ENCODE measurements around the gene CTBS. TPM values are rescaled to one million over a fixed set of nuclear protein-coding genes. Genes with fewer than 3 reads are reported as not detected.

The CTBS gene
- total and polyA plus RNA-seq, 2 of the 13 experiments (the other 11 are each of a cell fraction or from before 2014, with no cell fraction given), result 4.7 to 12.4 TPM

DNA sequence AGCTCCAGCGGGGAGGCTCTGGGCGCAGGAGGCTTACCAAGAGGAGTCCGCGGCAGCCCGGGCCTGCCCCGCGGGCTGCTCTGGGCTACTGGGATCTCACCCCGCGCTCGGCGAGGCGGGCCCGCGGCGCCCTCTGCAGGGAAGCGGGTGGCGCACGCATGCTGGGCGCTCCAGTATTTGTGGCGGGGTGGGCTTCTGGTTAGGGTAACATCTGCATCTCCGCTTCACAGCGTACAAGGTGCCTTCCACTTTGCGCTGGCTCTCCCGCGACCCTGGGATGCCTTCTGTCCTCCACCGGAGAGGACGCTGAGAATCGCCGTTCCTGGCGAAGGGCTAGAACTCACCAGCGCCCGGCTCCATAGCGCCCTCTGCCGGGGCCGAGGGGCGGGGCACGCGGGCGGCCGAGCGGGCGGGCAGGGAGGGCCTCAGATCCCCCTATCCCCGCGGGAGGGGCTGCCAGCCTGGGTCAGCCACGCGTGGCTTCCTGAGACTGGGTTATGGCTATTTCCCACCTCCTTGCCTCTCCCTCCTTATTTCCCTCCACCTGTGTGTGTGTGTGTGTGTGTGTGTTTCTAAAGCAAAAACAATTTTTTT is 46.6 kb upstream of the CTBS start (continued):
- TF ChIP-seq, protein P1, sequence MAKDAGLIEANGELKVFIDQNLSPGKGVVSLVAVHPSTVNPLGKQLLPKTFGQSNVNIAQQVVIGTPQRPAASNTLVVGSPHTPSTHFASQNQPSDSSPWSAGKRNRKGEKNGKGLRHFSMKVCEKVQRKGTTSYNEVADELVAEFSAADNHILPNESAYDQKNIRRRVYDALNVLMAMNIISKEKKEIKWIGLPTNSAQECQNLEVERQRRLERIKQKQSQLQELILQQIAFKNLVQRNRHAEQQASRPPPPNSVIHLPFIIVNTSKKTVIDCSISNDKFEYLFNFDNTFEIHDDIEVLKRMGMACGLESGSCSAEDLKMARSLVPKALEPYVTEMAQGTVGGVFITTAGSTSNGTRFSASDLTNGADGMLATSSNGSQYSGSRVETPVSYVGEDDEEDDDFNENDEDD (CRISPR knock-in tag; IDR thresholded peaks at IDR 0.05; ENCODE audit: borderline replicate concordance), result 0 out of 2 replicates have a peak, but pooled peaks have one; percentile 22
- TF ChIP-seq ZNF33B (CRISPR knock-in tag; IDR thresholded peaks at IDR 0.05) (0 out of 2 replicates have a peak, but pooled peaks have one; percentile 37), ZFY (CRISPR knock-in tag; IDR thresholded peaks at IDR 0.05) (peak; percentile 37; the same call in 1 of the 2 replicates), ZFX (CRISPR knock-in tag; IDR thresholded peaks at IDR 0.05; ENCODE audit: low read depth) (peak; percentile 50), MYC (CRISPR knock-in tag; IDR thresholded peaks at IDR 0.05; ENCODE audit: borderline replicate concordance) (peak; percentile 55; the same call in 1 of the 2 replicates), YEATS4 (CRISPR knock-in tag; IDR thresholded peaks at IDR 0.05; ENCODE audit: borderline replicate concordance) (0 out of 2 replicates have a peak, but pooled peaks have one; percentile 29), ZNF644 (CRISPR knock-in tag; IDR thresholded peaks at IDR 0.05; ENCODE audit: low read depth) (no peak), ARHGAP35 (CRISPR knock-in tag; IDR thresholded peaks at IDR 0.05; ENCODE audit: borderline replicate concordance) (peak; percentile 75; the same call in 1 of the 2 replicates), HDAC2 (CRISPR knock-in tag; IDR thresholded peaks at IDR 0.05) (0 out of 2 replicates have a peak, but pooled peaks have one; percentile 22), ZNF747 (CRISPR knock-in tag; IDR thresholded peaks at IDR 0.05; ENCODE audit: borderline replicate concordance) (peak; percentile 45; the same call in 1 of the 2 replicates), HNRNPLL (IDR thresholded peaks at IDR 0.05; ENCODE audit: low read depth, low read length, poor library complexity, severe bottlenecking) (peak; percentile 96), KDM5B (CRISPR knock-in tag; IDR thresholded peaks at IDR 0.05; ENCODE audit: borderline replicate concordance) (peak; percentile 67; the same call in 1 of the 2 replicates), CAMTA2 (CRISPR knock-in tag; IDR thresholded peaks at IDR 0.05; ENCODE audit: borderline replicate concordance) (0 out of 2 replicates have a peak, but pooled peaks have one; percentile 50), SAFB2 (CRISPR knock-in tag; IDR thresholded peaks at IDR 0.05; ENCODE audit: borderline replicate concordance, low read depth) (0 out of 2 replicates have a peak, but pooled peaks have one; percentile 40), ZNF713 (CRISPR knock-in tag; IDR thresholded peaks at IDR 0.05) (no peak), ZNF788 (CRISPR knock-in tag; IDR thresholded peaks at IDR 0.05; ENCODE audit: borderline replicate concordance) (peak; percentile 67; the same call in 1 of the 2 replicates)
- TF ChIP-seq, protein P2, sequence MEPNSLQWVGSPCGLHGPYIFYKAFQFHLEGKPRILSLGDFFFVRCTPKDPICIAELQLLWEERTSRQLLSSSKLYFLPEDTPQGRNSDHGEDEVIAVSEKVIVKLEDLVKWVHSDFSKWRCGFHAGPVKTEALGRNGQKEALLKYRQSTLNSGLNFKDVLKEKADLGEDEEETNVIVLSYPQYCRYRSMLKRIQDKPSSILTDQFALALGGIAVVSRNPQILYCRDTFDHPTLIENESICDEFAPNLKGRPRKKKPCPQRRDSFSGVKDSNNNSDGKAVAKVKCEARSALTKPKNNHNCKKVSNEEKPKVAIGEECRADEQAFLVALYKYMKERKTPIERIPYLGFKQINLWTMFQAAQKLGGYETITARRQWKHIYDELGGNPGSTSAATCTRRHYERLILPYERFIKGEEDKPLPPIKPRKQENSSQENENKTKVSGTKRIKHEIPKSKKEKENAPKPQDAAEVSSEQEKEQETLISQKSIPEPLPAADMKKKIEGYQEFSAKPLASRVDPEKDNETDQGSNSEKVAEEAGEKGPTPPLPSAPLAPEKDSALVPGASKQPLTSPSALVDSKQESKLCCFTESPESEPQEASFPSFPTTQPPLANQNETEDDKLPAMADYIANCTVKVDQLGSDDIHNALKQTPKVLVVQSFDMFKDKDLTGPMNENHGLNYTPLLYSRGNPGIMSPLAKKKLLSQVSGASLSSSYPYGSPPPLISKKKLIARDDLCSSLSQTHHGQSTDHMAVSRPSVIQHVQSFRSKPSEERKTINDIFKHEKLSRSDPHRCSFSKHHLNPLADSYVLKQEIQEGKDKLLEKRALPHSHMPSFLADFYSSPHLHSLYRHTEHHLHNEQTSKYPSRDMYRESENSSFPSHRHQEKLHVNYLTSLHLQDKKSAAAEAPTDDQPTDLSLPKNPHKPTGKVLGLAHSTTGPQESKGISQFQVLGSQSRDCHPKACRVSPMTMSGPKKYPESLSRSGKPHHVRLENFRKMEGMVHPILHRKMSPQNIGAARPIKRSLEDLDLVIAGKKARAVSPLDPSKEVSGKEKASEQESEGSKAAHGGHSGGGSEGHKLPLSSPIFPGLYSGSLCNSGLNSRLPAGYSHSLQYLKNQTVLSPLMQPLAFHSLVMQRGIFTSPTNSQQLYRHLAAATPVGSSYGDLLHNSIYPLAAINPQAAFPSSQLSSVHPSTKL (CRISPR knock-in tag; IDR thresholded peaks at IDR 0.05), result peak; percentile 51; the same call in 1 of the 2 replicates
- TF ChIP-seq, protein P3, sequence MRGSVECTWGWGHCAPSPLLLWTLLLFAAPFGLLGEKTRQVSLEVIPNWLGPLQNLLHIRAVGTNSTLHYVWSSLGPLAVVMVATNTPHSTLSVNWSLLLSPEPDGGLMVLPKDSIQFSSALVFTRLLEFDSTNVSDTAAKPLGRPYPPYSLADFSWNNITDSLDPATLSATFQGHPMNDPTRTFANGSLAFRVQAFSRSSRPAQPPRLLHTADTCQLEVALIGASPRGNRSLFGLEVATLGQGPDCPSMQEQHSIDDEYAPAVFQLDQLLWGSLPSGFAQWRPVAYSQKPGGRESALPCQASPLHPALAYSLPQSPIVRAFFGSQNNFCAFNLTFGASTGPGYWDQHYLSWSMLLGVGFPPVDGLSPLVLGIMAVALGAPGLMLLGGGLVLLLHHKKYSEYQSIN (CRISPR knock-in tag; IDR thresholded peaks at IDR 0.05; ENCODE audit: borderline replicate concordance), result no peak
- TF ChIP-seq, protein P4, sequence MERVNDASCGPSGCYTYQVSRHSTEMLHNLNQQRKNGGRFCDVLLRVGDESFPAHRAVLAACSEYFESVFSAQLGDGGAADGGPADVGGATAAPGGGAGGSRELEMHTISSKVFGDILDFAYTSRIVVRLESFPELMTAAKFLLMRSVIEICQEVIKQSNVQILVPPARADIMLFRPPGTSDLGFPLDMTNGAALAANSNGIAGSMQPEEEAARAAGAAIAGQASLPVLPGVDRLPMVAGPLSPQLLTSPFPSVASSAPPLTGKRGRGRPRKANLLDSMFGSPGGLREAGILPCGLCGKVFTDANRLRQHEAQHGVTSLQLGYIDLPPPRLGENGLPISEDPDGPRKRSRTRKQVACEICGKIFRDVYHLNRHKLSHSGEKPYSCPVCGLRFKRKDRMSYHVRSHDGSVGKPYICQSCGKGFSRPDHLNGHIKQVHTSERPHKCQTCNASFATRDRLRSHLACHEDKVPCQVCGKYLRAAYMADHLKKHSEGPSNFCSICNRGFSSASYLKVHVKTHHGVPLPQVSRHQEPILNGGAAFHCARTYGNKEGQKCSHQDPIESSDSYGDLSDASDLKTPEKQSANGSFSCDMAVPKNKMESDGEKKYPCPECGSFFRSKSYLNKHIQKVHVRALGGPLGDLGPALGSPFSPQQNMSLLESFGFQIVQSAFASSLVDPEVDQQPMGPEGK (CRISPR knock-in tag; IDR thresholded peaks at IDR 0.05), result peak; percentile 94
- TF ChIP-seq, protein P5, sequence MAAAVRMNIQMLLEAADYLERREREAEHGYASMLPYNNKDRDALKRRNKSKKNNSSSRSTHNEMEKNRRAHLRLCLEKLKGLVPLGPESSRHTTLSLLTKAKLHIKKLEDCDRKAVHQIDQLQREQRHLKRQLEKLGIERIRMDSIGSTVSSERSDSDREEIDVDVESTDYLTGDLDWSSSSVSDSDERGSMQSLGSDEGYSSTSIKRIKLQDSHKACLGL (CRISPR knock-in tag; IDR thresholded peaks at IDR 0.05), result peak; percentile 49; the same call in 1 of the 2 replicates

Data from HepG2 (cell line).